ENCODE results near the gene UQCC2. TPM values are rescaled to one million over a fixed set of nuclear protein-coding genes. Genes with fewer than 3 reads are reported as not detected.

The UQCC2 gene
- total and polyA plus RNA-seq, 2 donors (not counting 1 experiment from before 2014, with no cell fraction given), result 13.2 to 16.6 TPM

- Mint-ChIP-seq H3K9me3 (ENCODE audit: insufficient read depth) (no peaks in the 10 kb centered on the region), H3K4me1 (peaks cover 29% of the 10 kb centered on the region), H3K27ac (no peak overlapping the region), H3K4me3 (no peak overlapping the region), H3K27me3 (peaks cover 9% of the 10 kb centered on the region)
- Histone ChIP-seq H3K4me1 (ENCODE audit: control insufficient read depth in 2 of 2, insufficient read depth in 2 of 2, low read length in 2 of 2) (peaks cover 11 to 21% of the 10 kb centered on the region in 2 donors), H3K9me3 (ENCODE audit: control extremely low read depth in 1 of 3, control insufficient read depth in 2 of 3, insufficient read depth in 1 of 3, low read length in 2 of 3) (no peaks in the 10 kb centered on the region), H3K4me2 (replicated peaks; ENCODE audit: low read depth, low read length, poor library complexity, severe bottlenecking) (no peak overlapping the region), H4K20me1 (ENCODE audit: control insufficient read depth, insufficient read depth, low read length, poor library complexity, severe bottlenecking) (no peaks in the 10 kb centered on the region), H3K27ac (ENCODE audit: low read length in 2 of 2) (no peak overlapping the region), H3K27me3 (replicated peaks in 1 of 4; ENCODE audit: control extremely low read depth in 1 of 4, control insufficient read depth in 3 of 4, insufficient read depth in 4 of 4, low read length in 3 of 4) (no peaks in the 10 kb centered on the region), H3K79me2 (ENCODE audit: control insufficient read depth, insufficient read depth, low read length) (no peaks in the 10 kb centered on the region), H2AFZ (ENCODE audit: insufficient read depth, low read depth, low read length, poor library complexity, severe bottlenecking) (no peak overlapping the region), H3K4me3 (ENCODE audit: control extremely low read depth in 1 of 5, extremely low read depth in 1 of 5, insufficient read depth in 1 of 5, low read depth in 2 of 5, low read length in 4 of 5) (no peak overlapping the region), H3K36me3 (replicated peaks in 1 of 2; ENCODE audit: control extremely low read depth in 1 of 2, control insufficient read depth in 1 of 2, extremely low read depth in 1 of 2, insufficient read depth in 2 of 2, low read length in 1 of 2) (no peaks in the 10 kb centered on the region), H3K9ac (ENCODE audit: low read length) (no peak overlapping the region)
- WGBS (ENCODE audit: insufficient coverage), result 100% methylated on average over 2 of the region's 6 CpGs
- DNase-seq (no peak), ATAC-seq (ENCODE audit: low read depth) (no peak)
- CTCF ChIA-PET, result interaction anchor here (0.7 kb wide), 1 partner anchor 139 kb away, joined by 4 read pairs; no protein-coding TSS in a partner anchor
- no peak for TF ChIP-seq EZH2 (IDR thresholded peaks at IDR 0.05; ENCODE audit: borderline replicate concordance, insufficient read depth, low read depth, low read length, poor library complexity, severe bottlenecking)
- TF ChIP-seq CTCF (IDR thresholded peaks at IDR 0.05), result no peak
- intact Hi-C loops (cut with micrococcal nuclease), result no loop called here
- POLR2A ChIA-PET, result no interaction called here
These were observed 6.5 kb upstream of the UQCC2 start for GRCh38 chr6:33717934-33718455.

- Histone ChIP-seq H3K4me2 (replicated peaks; ENCODE audit: low read depth, low read length, poor library complexity, severe bottlenecking) (no peak overlapping the region), H3K27me3 (replicated peaks in 1 of 4; ENCODE audit: control extremely low read depth in 1 of 4, control insufficient read depth in 3 of 4, insufficient read depth in 4 of 4, low read length in 3 of 4) (no peaks in the 10 kb centered on the region), H3K9ac (ENCODE audit: low read length) (no peak overlapping the region), H3K9me3 (ENCODE audit: control extremely low read depth in 1 of 3, control insufficient read depth in 2 of 3, insufficient read depth in 1 of 3, low read length in 2 of 3) (peaks cover 0 to 4% (median 0%) of the 10 kb centered on the region in 3 donors), H4K20me1 (ENCODE audit: control insufficient read depth, insufficient read depth, low read length, poor library complexity, severe bottlenecking) (no peaks in the 10 kb centered on the region), H3K36me3 (replicated peaks in 1 of 2; ENCODE audit: control extremely low read depth in 1 of 2, control insufficient read depth in 1 of 2, extremely low read depth in 1 of 2, insufficient read depth in 2 of 2, low read length in 1 of 2) (no peaks in the 10 kb centered on the region), H3K4me1 (ENCODE audit: control insufficient read depth in 2 of 2, insufficient read depth in 2 of 2, low read length in 2 of 2) (peaks cover 12 to 23% of the 10 kb centered on the region in 2 donors), H3K79me2 (ENCODE audit: control insufficient read depth, insufficient read depth, low read length) (no peaks in the 10 kb centered on the region), H2AFZ (ENCODE audit: insufficient read depth, low read depth, low read length, poor library complexity, severe bottlenecking) (no peak overlapping the region), H3K27ac (ENCODE audit: low read length in 2 of 2) (no peak overlapping the region), H3K4me3 (ENCODE audit: control extremely low read depth in 1 of 5, extremely low read depth in 1 of 5, insufficient read depth in 1 of 5, low read depth in 2 of 5, low read length in 4 of 5) (no peak overlapping the region)
- no peaks in the 10 kb centered on the region for H3K9me3 Mint-ChIP-seq (ENCODE audit: insufficient read depth)
- DNase-seq (no peak), ATAC-seq (ENCODE audit: low read depth) (no peak)
- H3K27ac Mint-ChIP-seq, result no peak overlapping the region
- intact Hi-C loops (cut with micrococcal nuclease), result no loop called here
- WGBS (ENCODE audit: insufficient coverage), result 100% methylated on average over 2 of the region's 8 CpGs
- ChIA-PET POLR2A (no interaction called here), CTCF (interaction anchor here (0.7 to 4.3 kb wide), 3 partner anchors 26 to 138 kb away, joined by 3 to 23 read pairs (median 4); no protein-coding TSS in a partner anchor)
- no peak overlapping the region for H3K4me3 Mint-ChIP-seq
- TF ChIP-seq CTCF (IDR thresholded peaks at IDR 0.05), result no peak
- TF ChIP-seq EZH2 (IDR thresholded peaks at IDR 0.05; ENCODE audit: borderline replicate concordance, insufficient read depth, low read depth, low read length, poor library complexity, severe bottlenecking), result no peak
- peaks cover 28% of the 10 kb centered on the region for H3K4me1 Mint-ChIP-seq
- peaks cover 9% of the 10 kb centered on the region for H3K27me3 Mint-ChIP-seq
These were observed 5.6 kb upstream of the UQCC2 start for GRCh38 chr6:33716890-33717632.

Data from B cell (primary cell).